Fibroblast of villous mesenchyme (primary cell): ENCODE measurements around the gene AGPAT1. TPM values are rescaled to one million over a fixed set of nuclear protein-coding genes. Genes with fewer than 3 reads are reported as not detected.

Experiments
- DNase-seq: peaks from one replicate; pipeline ENCODE4 v3.0.0-alpha.2; 2010; ENCODE audit warnings: low read depth
- H3K4me3 ChIP-seq: 2 replicates; pipeline ENCODE4 v1.5.1; 2011; ENCODE audit warnings: low read depth, mild to moderate bottlenecking, low read length
- total RNA-seq: library from RNA; depleted of rRNA; stranded (reverse); fragments of >200 nt; gene quantifications from 2 replicates; pipeline ENCODE4 v1.2.3, GENCODE V29; 2012
- TF ChIP-seq, protein P1 (sequence below): IDR thresholded peaks from 2 replicates; pipeline ENCODE4 v1.5.1; 2012; ENCODE audit warnings: low read depth, mild to moderate bottlenecking, low read length; ENCODE audit not compliant: insufficient read depth

The AGPAT1 gene
- total RNA-seq, 1 donor, result 30.2 TPM

DNA sequence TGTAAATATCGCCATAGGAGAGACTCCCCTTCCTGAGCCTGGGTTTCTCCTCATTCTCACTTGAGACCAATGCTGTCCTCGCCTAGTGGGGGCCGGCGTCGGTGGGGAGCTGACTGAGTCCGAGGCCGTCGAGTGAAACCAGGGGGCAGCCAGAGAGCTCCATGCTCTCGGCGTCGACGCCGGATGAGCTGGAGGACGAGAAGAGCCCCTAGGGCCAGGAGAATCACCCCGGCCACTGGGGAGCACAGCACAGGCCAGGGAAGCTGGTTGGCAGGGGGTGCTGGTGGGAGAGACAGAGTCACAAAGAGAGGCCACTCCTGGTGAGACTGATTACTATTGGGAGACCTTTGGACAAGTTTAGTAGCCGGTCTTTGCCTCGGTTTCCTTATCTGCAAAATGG lies 23.0 kb upstream of the AGPAT1 start:
- TF ChIP-seq, protein P1, sequence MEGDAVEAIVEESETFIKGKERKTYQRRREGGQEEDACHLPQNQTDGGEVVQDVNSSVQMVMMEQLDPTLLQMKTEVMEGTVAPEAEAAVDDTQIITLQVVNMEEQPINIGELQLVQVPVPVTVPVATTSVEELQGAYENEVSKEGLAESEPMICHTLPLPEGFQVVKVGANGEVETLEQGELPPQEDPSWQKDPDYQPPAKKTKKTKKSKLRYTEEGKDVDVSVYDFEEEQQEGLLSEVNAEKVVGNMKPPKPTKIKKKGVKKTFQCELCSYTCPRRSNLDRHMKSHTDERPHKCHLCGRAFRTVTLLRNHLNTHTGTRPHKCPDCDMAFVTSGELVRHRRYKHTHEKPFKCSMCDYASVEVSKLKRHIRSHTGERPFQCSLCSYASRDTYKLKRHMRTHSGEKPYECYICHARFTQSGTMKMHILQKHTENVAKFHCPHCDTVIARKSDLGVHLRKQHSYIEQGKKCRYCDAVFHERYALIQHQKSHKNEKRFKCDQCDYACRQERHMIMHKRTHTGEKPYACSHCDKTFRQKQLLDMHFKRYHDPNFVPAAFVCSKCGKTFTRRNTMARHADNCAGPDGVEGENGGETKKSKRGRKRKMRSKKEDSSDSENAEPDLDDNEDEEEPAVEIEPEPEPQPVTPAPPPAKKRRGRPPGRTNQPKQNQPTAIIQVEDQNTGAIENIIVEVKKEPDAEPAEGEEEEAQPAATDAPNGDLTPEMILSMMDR, result no peak
- DNase-seq, result no peak
- no peak overlapping the region for H3K4me3 ChIP-seq

DNA sequence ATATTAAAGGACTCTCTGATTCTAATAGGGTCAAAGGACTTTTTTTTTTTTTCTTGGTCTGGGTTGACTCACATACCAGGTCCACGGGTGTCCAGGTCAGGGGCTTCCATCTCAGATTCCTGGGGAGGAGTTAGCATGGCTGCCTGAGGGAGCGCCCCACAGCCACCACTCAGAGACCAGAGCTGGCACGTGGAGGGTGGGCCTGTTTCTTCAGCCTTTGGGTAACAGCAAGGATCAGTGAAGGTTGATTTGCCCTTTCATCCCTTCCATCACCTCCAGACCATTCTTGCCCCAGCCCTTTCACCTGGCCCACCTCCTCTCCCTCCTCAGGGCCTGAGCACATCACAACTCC lies 22.4 kb upstream of the AGPAT1 start:
- no peak overlapping the region for H3K4me3 ChIP-seq
- no peak for DNase-seq
- TF ChIP-seq, protein P1, result no peak

DNA sequence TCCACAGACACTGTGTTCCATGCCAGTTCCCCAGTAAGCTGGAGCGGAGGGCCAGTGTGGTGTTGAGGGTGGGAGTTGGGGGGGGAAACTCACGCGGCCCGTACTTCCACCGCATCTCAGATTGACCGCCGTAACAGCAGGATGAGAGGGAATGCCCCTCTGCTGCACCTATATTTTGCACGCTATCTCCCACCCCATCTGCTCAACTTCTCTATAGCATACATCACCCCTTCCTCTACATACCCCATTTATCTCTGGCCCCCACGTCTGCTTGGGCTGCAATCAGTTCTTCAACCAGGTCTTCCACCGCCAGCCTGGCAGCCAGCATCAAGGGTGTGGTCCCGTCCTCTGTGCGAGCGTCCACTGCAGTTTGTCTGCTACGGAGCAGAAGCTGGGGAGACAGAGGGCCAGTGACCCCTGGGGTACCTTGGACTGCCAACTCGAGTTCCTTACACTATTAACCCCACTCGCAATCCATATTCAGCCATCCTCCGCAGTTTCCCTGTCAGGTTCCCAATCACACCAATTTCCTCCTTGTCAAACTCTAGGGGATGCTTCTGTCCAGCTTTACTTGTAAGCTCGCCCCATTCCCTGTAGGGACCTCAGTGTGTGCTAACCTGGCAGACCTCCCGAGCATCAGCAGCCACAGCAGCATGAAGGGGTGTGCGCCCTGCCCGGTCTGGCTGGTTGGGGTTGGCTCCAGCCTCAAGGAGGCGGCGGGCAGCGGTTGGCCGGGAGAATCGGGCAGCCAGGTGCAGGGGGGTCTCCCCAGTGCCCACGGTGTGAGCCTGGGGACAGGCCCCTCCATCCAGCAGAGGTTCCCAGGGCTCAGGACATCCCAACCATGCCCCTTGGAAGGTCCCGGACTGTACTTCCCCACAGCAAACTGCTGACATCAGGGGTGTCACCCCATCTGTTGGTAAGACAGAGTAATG lies 21.1 kb upstream of the AGPAT1 start:
- DNase-seq, result peak; percentile 21
- H3K4me3 ChIP-seq, result peak overlapping the region; percentile 96
- TF ChIP-seq, protein P1, result no peak

DNA sequence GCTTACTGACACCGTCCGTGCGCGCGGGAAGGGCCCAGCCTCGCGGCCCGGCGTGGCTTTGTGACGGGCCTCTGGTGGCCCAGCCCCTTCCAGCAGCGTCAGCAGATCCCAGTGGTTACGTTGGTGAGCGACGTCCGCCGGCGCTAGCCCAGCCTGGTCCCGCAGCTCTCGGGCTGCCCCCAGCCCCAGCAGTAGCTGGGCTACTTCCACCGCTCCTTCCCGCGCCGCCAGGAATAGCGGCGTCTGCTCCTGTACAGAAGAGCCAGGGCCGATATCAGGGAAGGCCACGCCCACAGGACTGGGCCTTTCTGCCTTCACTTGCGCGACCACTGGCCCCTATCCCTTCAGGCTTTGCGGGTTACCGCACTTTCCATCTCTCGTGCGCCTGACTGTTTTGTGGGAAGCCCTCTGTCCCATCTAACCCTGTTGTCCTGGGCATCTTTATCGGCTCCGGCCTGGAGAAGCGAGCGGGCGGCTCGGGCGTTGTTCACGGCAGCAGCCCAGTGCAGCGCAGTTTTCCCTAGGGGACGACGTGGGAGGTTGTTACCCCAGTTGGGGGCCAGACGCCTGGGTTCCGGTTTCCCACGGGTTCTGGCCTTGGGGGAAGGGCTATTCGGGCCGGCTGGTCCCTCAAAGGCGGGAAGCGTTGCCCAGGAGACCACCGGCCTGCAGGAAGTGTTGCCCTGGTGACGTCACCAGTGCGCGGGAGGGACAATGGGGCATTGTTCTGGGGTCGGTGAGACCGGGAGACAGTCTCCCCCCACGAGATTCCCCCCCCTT lies 20.2 kb upstream of the AGPAT1 start:
- TF ChIP-seq, protein P1, result no peak
- peak overlapping the region; percentile 96 for H3K4me3 ChIP-seq
- peak; percentile 87 for DNase-seq

DNA sequence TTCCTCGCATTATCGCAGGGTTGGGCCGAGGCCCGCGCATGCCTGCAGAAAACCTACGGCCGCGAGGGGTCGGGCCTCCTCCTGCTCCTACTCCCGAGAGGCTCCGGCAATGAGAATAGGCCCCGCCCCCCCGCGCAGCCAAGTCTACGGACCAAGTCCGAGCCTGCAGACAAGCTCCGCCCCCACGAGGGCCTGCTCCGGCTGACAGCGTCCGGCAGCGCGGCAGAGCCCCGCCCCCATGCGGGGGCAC lies 19.7 kb upstream of the AGPAT1 start:
- DNase-seq, result peak; percentile 100
- TF ChIP-seq, protein P1, result peak; percentile 53
- peak overlapping the region; percentile 96 for H3K4me3 ChIP-seq

DNA sequence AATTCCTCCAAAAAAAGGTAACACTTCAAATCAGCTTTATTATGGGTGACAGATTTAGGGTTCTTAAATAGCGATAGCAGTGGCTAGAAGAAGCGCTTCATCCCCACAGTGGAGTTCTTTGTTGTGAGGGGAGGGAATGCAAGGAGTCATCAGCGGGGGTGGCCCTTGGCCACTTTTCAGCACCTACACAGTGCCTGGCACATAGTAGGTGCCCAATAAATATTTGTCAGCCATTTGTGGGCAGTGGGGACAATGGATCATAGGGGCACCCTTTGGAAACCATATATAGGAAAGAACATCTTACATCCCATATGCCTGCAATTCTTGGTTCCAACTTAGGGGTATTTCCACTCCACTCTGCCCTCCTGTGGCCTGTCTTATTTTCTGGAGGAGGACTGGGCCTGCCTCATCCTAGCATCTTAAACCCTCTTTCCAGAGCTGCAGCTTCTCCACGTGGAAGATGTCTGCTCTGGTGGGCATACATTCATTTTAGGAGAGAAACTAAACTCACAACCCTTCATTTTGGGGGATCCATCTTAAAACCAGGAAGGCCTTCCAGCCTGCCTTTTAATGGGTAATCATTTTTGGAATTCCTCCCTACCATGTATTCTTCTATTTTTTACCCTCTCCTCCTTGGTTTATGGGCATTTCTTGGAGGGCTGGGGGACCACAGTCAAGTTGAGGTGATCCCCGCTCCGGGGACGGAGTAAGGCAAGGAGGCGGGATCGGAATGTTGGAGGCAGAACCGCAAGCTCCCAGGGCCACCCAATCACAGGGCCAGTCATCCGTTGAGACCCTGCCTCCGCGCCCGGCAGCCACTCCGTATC lies 19.2 kb upstream of the AGPAT1 start:
- TF ChIP-seq, protein P1, result peak; percentile 59

More for the DNA sequence above, 19.2 kb upstream of the AGPAT1 start:
- peak overlapping the region; percentile 61 for H3K4me3 ChIP-seq
- peak; percentile 70 for DNase-seq
